Astrocyte (in vitro differentiated cells and primary cell): Measurements from ENCODE around the gene ADAMTS20.

Experiments used
- EZH2 ChIP-seq: IDR thresholded peaks from 2 replicates; pipeline ENCODE4 v1.6.1; 2012; ENCODE audit warnings: mild to moderate bottlenecking, low read length, inconsistent platforms; ENCODE audit not compliant: insufficient read depth
- TF ChIP-seq, protein P1 (sequence below): IDR thresholded peaks from 2 replicates; pipeline ENCODE4 v1.5.1; 2011; ENCODE audit warnings: low read depth, mild to moderate bottlenecking, inconsistent platforms, low read length, moderate library complexity; ENCODE audit not compliant: insufficient read depth

DNA sequence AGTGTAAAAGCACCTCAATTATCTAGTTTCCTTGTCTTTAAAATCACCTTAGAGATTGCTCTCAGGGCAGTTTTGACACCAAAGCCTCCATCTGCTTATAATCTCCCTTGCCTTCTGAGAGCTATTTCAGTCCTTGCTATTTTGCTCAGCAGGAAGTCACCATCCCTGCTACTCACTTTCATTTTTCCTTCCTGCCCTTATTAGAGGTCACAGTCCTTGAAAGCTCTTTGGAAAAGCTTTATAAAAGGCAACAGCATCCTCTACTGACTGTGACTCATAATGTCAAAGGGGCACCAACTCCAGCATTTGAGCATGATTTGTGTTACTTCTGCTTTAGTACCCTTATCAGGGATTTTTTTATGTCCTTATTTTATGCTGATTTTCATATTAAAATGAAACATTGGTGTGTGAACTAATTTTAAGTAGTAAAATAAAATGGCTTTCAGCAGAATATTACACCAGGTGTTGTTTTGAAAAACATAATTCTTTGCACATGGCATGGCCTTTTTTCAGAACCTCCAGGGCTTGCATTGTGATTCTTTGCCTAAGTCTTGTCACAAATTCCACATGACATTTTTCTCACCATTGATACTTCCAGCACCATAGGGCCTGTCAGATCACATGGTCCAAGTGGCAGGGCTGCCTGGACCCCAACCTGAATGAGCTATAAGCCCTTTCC, 213.0 kb downstream of the ADAMTS20 start:
- TF ChIP-seq, protein P1, sequence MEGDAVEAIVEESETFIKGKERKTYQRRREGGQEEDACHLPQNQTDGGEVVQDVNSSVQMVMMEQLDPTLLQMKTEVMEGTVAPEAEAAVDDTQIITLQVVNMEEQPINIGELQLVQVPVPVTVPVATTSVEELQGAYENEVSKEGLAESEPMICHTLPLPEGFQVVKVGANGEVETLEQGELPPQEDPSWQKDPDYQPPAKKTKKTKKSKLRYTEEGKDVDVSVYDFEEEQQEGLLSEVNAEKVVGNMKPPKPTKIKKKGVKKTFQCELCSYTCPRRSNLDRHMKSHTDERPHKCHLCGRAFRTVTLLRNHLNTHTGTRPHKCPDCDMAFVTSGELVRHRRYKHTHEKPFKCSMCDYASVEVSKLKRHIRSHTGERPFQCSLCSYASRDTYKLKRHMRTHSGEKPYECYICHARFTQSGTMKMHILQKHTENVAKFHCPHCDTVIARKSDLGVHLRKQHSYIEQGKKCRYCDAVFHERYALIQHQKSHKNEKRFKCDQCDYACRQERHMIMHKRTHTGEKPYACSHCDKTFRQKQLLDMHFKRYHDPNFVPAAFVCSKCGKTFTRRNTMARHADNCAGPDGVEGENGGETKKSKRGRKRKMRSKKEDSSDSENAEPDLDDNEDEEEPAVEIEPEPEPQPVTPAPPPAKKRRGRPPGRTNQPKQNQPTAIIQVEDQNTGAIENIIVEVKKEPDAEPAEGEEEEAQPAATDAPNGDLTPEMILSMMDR: peak; percentile 65
- no peak for TF ChIP-seq EZH2
